Activated naive CD8-positive, alpha-beta T cell treated with anti-CD3 and anti-CD28 coated beads for 36 hours (primary cell): Measurements from ENCODE around the gene SELENOO. TPM values are rescaled to one million over a fixed set of nuclear protein-coding genes. Genes with fewer than 3 reads are reported as not detected.

Experiments
- DNase-seq: peaks from one replicate; pipeline ENCODE4 v3.0.0; 2021
- H3K27ac Mint-ChIP-seq: one replicate; pipeline ENCODE4 v1.8.0; 2022; ENCODE audit warnings: mild to moderate bottlenecking, moderate library complexity, mixed read lengths
- H3K27me3 Mint-ChIP-seq: one replicate; pipeline ENCODE4 v1.8.0; 2022; ENCODE audit warnings: mild to moderate bottlenecking, mixed read lengths
- H3K36me3 Mint-ChIP-seq: one replicate; pipeline ENCODE4 v1.8.0; 2021; ENCODE audit warnings: mild to moderate bottlenecking, mixed read lengths
- H3K4me1 Mint-ChIP-seq: one replicate; pipeline ENCODE4 v1.8.0; 2021; ENCODE audit warnings: mixed read lengths
- H3K4me3 Mint-ChIP-seq: one replicate; pipeline ENCODE4 v1.8.0; 2022; ENCODE audit warnings: mild to moderate bottlenecking, moderate library complexity, mixed read lengths
- H3K9me3 Mint-ChIP-seq: one replicate; pipeline ENCODE4 v1.8.0; 2022; ENCODE audit warnings: mixed read lengths
- total RNA-seq, 2 experiments: library from RNA; stranded (reverse); gene quantifications; one replicate each; pipeline ENCODE4 v1.2.3, GENCODE V29; 2021

Gene SELENOO
- total RNA-seq, 2 experiments from 2014 or later, result 20.0 to 20.9 TPM

GRCh38 chr22:50252082-50253045 lies 51.6 kb downstream of the SELENOO start:
- Mint-ChIP-seq H3K4me3 (no peak overlapping the region), H3K9me3 (no peaks in the 10 kb centered on the region), H3K27ac (no peak overlapping the region), H3K36me3 (peaks cover 5% of the 10 kb centered on the region), H3K4me1 (peaks cover 8% of the 10 kb centered on the region), H3K27me3 (no peaks in the 10 kb centered on the region)
- DNase-seq, result peak; percentile 72

- no peak for DNase-seq
- Mint-ChIP-seq H3K27ac (no peak overlapping the region), H3K4me3 (no peak overlapping the region), H3K27me3 (no peaks in the 10 kb centered on the region), H3K36me3 (no peaks in the 10 kb centered on the region), H3K9me3 (no peaks in the 10 kb centered on the region), H3K4me1 (peaks cover 5% of the 10 kb centered on the region)
Observed at GRCh38 chr22:50253046-50253915, 52.5 kb downstream of the SELENOO start.

DNA sequence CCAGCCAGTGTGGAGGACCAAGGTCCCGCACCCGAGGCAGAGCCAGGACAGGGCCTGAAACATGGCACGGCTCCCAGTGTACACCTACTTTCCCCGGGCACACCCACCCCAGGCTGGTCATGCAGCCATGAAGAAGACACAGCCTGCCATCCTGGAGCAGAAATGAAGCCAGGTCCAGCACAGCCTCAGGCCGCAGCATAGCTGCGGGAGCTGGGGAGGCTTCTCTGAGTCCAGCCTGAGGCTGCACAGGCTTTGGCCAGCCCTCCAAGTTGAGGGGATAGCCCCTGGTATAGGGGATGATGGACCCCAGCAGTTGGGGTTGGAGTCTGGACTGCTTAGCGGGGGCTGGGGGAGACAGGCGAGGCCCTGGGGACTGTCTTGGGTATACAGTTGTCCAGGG lies 53.1 kb downstream of the SELENOO start:
- Mint-ChIP-seq H3K4me1 (peaks cover 5% of the 10 kb centered on the region), H3K9me3 (no peaks in the 10 kb centered on the region)

DNA sequence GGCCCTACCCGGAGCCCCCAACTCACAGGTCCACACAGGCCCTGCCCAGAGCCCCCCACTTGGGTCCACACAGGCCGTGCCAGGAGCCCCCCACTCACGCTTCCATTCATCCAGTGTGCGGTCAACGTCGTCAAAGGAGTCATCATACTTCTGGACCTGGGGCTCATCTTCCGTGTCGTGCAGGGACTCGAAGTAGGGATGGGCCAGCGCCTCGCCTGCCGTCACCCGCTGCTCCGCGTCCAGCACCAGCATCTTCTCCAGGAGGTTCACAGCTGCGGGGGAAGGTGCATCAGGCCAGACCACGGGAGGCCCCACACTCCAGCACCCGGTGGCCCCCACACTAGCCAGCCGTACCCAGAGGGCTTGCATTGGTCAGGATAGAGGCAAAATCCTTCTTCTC lies 54.3 kb downstream of the SELENOO start:
- Mint-ChIP-seq H3K9me3 (no peaks in the 10 kb centered on the region), H3K4me1 (peaks cover 5% of the 10 kb centered on the region), H3K27ac (no peak overlapping the region), H3K4me3 (no peak overlapping the region), H3K36me3 (no peaks in the 10 kb centered on the region), H3K27me3 (peaks cover 16% of the 10 kb centered on the region)
- no peak for DNase-seq

More for the DNA sequence above, 53.1 kb downstream of the SELENOO start:
- no peak overlapping the region for H3K27ac Mint-ChIP-seq
- DNase-seq, result no peak
- no peak overlapping the region for H3K4me3 Mint-ChIP-seq
- peaks cover 4% of the 10 kb centered on the region for H3K27me3 Mint-ChIP-seq
- no peaks in the 10 kb centered on the region for H3K36me3 Mint-ChIP-seq

GRCh38 chr22:50255607-50256006 lies 54.8 kb downstream of the SELENOO start:
- no peak for DNase-seq
- H3K27ac Mint-ChIP-seq, result no peak overlapping the region
- H3K36me3 Mint-ChIP-seq, result no peaks in the 10 kb centered on the region
- H3K4me3 Mint-ChIP-seq, result no peak overlapping the region
- H3K9me3 Mint-ChIP-seq, result no peaks in the 10 kb centered on the region
- peaks cover 1% of the 10 kb centered on the region for H3K4me1 Mint-ChIP-seq
- peaks cover 21% of the 10 kb centered on the region for H3K27me3 Mint-ChIP-seq

DNA sequence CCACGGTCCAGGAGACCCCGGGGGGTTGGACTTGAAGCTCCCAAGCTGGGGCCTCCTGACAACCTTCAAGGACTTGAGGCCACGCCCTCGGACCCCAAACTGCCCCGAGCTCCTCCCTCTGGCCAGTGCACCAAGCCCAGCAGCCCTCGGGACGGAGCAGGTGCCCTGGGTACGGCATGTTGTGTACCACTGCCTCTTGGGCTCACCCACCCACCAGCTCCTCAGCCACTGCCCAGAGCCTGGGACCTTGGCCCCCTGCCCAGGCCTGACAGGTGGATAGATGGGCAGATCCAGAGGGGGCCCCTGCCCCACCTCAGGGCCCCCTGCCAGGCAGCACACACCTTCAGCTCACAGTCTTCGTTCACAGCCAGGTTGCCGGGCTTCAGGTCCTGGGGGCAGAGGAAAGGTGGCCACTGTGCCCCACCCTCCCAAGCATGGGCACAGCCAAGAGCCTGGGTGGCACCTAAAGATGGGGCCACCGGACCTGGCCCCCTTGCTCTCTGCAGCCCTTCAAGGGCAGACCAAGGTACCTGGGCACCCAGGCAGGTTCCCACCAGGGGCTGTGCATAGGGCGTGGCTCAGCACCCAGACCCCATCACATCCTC lies 55.5 kb downstream of the SELENOO start:
- H3K36me3 Mint-ChIP-seq, result no peaks in the 10 kb centered on the region
- H3K4me3 Mint-ChIP-seq, result no peak overlapping the region
- H3K27ac Mint-ChIP-seq, result no peak overlapping the region
- no peaks in the 10 kb centered on the region for H3K9me3 Mint-ChIP-seq
- H3K4me1 Mint-ChIP-seq, result no peaks in the 10 kb centered on the region
- no peak for DNase-seq
- peaks cover 22% of the 10 kb centered on the region for H3K27me3 Mint-ChIP-seq

DNA sequence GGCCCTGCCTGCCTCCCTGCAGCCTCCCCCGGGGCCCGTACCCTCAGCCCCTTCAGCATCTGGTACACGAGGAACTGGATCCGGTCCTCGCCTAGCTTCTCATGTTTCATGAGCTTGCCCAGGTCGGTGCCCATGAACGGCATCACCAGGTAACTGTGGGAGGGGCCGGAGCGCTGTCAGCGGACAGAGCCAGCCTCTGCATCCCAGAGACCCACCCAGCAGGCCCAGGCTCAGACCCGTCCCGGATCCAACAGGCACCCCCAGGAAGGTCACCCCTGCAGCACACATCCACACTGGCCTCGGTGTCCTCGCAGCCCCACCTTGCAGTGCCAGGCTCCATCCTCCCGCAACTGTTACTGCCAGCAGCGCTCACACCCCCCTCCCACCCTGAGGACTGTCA lies 56.2 kb downstream of the SELENOO start:
- peaks cover under 1% of the 10 kb centered on the region for H3K4me1 Mint-ChIP-seq
- H3K9me3 Mint-ChIP-seq, result no peaks in the 10 kb centered on the region
- peaks cover 24% of the 10 kb centered on the region for H3K27me3 Mint-ChIP-seq
- no peak overlapping the region for H3K27ac Mint-ChIP-seq
- no peak overlapping the region for H3K4me3 Mint-ChIP-seq
- H3K36me3 Mint-ChIP-seq, result no peaks in the 10 kb centered on the region
- DNase-seq, result no peak

DNA sequence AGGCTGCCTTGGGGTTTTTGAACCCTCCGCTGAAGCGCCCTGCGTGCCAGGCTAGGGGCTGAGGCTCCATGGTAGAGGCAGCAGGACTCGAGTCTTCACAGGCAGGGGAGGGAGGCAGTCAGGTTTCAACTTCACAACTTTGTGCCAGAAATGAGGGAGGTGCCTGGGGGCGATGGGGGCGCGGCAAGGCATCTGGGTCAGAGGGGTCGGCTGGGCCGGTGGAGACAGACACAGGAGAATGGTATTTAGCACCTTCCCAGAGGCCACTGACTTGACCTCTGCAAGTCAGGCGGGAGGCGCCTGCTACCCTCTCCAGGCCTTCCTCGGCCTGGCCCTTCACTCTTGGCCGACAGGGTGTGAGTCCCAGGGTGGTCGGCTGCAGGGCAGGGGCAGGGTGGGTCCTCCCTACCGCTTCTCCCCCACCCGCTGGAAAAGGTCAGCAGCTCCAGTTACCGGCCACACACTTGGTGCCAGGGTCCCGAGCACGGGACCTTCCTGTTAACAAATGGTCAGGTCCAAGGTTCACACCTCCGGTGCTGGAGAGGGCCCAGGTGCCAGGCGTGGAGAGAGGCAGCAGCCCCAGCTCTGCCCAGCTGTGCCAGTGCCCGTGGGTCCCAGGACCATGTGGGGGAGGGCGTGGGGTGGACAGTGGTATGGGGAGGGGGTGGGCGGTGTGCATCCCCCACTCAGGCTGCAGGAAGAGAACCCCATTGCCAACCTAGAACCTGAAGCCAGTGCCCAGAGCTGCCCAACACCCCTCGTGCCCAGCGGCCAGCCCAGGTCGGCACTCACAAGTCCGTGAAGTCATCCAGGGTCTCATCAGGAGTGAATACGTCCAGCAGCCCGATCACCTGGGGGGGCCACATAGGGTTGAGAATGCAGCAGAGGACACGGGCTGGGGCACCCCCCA lies 56.9 kb downstream of the SELENOO start:
- peaks cover 5% of the 10 kb centered on the region for H3K4me1 Mint-ChIP-seq
- H3K27me3 Mint-ChIP-seq, result peaks cover 30% of the 10 kb centered on the region
- no peaks in the 10 kb centered on the region for H3K9me3 Mint-ChIP-seq
- no peak overlapping the region for H3K4me3 Mint-ChIP-seq
- no peak for DNase-seq
- no peaks in the 10 kb centered on the region for H3K36me3 Mint-ChIP-seq
- no peak overlapping the region for H3K27ac Mint-ChIP-seq

- peaks cover 35% of the 10 kb centered on the region for H3K27me3 Mint-ChIP-seq
- peaks cover 5% of the 10 kb centered on the region for H3K4me1 Mint-ChIP-seq
- no peaks in the 10 kb centered on the region for H3K9me3 Mint-ChIP-seq
- H3K4me3 Mint-ChIP-seq, result no peak overlapping the region
- DNase-seq, result no peak
- H3K36me3 Mint-ChIP-seq, result no peaks in the 10 kb centered on the region
- no peak overlapping the region for H3K27ac Mint-ChIP-seq
Observed at GRCh38 chr22:50258361-50259292, 57.8 kb downstream of the SELENOO start.

- Mint-ChIP-seq H3K36me3 (no peaks in the 10 kb centered on the region), H3K4me3 (no peak overlapping the region), H3K4me1 (peaks cover 5% of the 10 kb centered on the region), H3K9me3 (no peaks in the 10 kb centered on the region), H3K27me3 (peaks cover 36% of the 10 kb centered on the region), H3K27ac (no peak overlapping the region)
- no peak for DNase-seq
Observed at GRCh38 chr22:50259302-50259701, 58.5 kb downstream of the SELENOO start.

GRCh38 chr22:50260434-50260800 lies 59.6 kb downstream of the SELENOO start:
- Mint-ChIP-seq H3K27ac (no peak overlapping the region), H3K27me3 (peaks cover 39% of the 10 kb centered on the region), H3K9me3 (no peaks in the 10 kb centered on the region), H3K4me1 (peaks cover 5% of the 10 kb centered on the region), H3K4me3 (peak overlapping the region; percentile 7), H3K36me3 (no peaks in the 10 kb centered on the region)
- DNase-seq, result no peak

DNA sequence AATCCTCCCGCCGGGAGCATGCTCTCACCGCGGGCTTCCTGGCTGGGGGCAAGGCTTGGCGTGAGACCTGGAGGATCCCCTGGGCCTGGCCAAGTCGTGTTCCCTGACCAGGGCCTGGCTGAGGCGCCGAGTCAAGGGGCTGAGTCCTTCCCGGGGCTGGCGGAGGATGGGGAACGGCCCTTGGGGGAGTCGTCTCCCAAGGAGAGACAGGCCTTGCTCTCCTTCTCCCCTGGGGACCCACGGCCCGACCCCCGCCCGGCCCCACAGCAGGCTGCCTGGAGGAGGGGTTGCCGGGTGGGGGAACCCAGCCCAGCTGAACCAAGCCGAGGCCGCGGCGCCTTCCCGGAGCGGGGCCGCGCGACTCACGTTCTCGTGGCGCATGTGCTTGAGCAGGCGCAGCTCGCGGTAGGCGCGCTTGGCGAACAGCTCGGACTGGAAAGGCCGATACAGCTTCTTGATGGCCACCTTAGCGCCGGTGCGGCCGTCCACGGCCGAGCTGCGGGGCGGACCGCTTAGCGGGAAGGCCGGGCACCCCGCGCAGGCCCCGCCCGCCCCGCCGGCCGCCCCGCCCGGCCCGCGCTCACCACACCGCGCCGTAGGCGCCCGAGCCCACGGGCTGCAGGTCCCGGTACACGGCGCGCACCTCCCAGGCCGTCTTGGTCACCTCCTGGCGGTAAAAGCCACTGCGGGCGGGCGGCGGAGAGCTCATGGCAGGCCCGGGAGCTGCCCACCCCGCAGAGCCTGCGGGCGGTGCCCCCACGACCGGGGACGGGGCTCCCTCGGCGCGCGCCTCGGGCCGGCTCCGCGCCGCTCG lies 60.2 kb downstream of the SELENOO start:
- no peaks in the 10 kb centered on the region for H3K36me3 Mint-ChIP-seq
- peaks cover 5% of the 10 kb centered on the region for H3K4me1 Mint-ChIP-seq
- H3K27ac Mint-ChIP-seq, result no peak overlapping the region
- H3K27me3 Mint-ChIP-seq, result peaks cover 39% of the 10 kb centered on the region
- DNase-seq, result peak; percentile 57
- H3K9me3 Mint-ChIP-seq, result no peaks in the 10 kb centered on the region
- peak overlapping the region; percentile 7 for H3K4me3 Mint-ChIP-seq
